Ramos (cell line): ENCODE measurements around the gene CSDE1.

Source experiments
- in situ Hi-C: fragments of 300-500 bp; cut with MboI; formaldehyde crosslinking; loops from one replicate; pipeline ENCODE4 v1.14.3; 2022; ENCODE audit warnings: low sequenced_read_pairs; ENCODE audit not compliant: unreplicated experiment

Gene CSDE1

DNA sequence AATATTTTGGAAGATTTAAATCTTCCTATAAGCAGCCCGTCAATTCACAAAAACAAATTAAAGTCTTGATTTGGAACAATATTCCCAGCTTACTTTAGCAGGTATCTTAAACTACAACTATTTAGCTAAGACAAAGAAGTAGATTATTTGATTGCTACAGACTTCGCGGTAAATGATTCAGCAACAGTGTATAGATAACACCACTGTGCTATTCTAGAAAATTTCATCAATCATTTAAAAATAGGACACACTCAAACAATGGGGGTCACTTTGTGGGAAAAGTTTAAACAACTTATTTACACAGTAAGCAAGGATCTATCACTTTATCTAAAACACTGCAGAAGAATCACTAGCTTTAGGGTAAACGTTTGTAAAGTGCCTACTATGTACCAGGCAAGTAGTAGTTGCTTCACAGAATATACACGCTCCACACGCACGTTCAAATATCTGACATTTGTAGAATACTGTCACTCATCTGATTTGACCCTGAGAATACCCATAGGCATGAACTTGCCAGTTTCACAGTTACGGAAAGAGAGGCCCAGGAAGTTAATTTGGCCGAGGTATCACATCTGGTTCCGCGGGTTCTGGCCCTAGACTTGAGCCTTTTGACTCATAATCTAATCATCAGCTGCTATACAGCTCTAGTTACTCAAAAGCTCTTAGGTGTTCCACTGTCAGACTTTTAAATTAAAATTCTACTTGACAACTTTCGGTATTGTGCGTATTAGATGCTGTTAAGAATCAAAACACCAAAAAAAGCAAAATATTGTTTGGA, 88.8 kb downstream of the CSDE1 start:
- in situ Hi-C loops: no loop called here

DNA sequence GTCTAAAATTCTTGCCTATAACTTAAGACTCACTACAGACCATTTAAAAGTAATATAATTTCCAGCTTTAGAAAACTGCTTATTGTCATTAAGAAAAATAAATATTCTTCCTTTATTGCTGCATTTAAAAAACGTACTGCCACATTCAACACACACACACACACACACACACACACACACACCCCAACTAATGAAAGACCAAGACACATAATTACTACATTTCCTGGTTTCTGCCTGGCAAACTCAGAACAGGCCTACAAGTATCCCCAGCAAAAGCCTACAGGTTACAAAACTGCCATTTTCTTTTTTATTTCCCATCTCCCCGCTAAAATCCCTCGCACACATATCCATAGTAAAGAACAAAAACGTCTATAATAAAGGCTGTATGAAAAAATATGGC, 89.4 kb downstream of the CSDE1 start:
- in situ Hi-C loops: no loop called here

DNA sequence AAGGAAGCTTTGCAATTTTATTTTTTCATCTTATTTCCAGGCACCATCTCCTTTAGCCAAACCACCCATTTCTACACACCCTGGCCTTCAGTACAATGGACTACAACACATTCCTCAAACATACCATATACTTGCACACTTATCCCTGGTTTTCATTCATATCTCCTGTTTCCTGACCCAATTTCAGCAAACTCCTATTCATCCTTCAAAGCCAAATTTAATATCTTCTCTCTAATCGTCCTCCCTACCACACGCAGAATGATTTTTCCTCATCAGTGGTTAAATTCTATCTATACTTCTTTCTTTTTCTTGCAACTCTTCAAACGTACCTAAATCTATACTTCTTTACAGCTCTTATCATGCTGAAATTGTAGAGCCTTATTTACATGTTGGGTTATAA, 90.8 kb downstream of the CSDE1 start:
- in situ Hi-C loops: no loop called here
